ENCODE data around the gene FAAP24.
"Not testable (repeated sequence)": the region's sequence is repeated elsewhere in the genome, so short reads cannot be mapped to it uniquely, and the experiment has no call there.

The FAAP24 gene

GRCh38 chr19:33000510-33000909 is 28.5 kb downstream of the FAAP24 start:
- no peak for DNase-seq (ENCODE audit: low spot score)

- DNase-seq (ENCODE audit: low spot score) = no peak
These were observed 28.9 kb downstream of the FAAP24 start for GRCh38 chr19:33000910-33001309.

GRCh38 chr19:33002126-33002865 is 30.3 kb downstream of the FAAP24 start:
- DNase-seq (ENCODE audit: low spot score) = peak; percentile 6

GRCh38 chr19:33003424-33004024 is 31.5 kb downstream of the FAAP24 start:
- not testable (repeated sequence) for DNase-seq (ENCODE audit: low spot score)

GRCh38 chr19:33005440-33005839 is 33.4 kb downstream of the FAAP24 start:
- no peak for DNase-seq (ENCODE audit: low spot score)

- DNase-seq (ENCODE audit: low spot score) = no peak
These were observed 36.7 kb downstream of the FAAP24 start for GRCh38 chr19:33008738-33009137.

- not testable (repeated sequence) for DNase-seq (ENCODE audit: low spot score)
These were observed 38.8 kb downstream of the FAAP24 start for GRCh38 chr19:33010891-33011290.

- no peak for DNase-seq (ENCODE audit: low spot score)
These were observed 50.6 kb downstream of the FAAP24 start for GRCh38 chr19:33022472-33023116.

- no peak for DNase-seq (ENCODE audit: low spot score)
These were observed 52.4 kb downstream of the FAAP24 start for GRCh38 chr19:33024398-33024797.

- DNase-seq (ENCODE audit: low spot score) = not testable (repeated sequence)
These were observed 53.6 kb downstream of the FAAP24 start for GRCh38 chr19:33025468-33026238.

GRCh38 chr19:33026602-33027001 is 54.6 kb downstream of the FAAP24 start:
- not testable (repeated sequence) for DNase-seq (ENCODE audit: low spot score)
